IMR-90 (cell line): ENCODE measurements around the gene FAM83C.

Experiments used
- BHLHE40 ChIP-seq: fragments of 150-350 bp; IDR thresholded peaks from 2 replicates; pipeline ENCODE4 v1.6.1; 2016; ENCODE audit warnings: mild to moderate bottlenecking, low read depth, low read length
- CEBPB ChIP-seq: IDR thresholded peaks from 2 replicates; pipeline ENCODE4 v1.6.1; 2012; ENCODE audit warnings: low read depth, low read length, improper control_type of control experiment
- FOS ChIP-seq: fragments of 150-350 bp; IDR thresholded peaks from 2 replicates; pipeline ENCODE4 v1.6.1; 2016; ENCODE audit warnings: low read depth, low read length
- MAZ ChIP-seq: IDR thresholded peaks from 2 replicates; pipeline ENCODE4 v1.6.1; 2012; ENCODE audit warnings: low read depth, mild to moderate bottlenecking, low read length, improper control_type of control experiment, moderate library complexity, borderline replicate concordance
- MXI1 ChIP-seq: IDR thresholded peaks from 2 replicates; pipeline ENCODE4 v1.6.1; 2012; ENCODE audit warnings: low read depth, mild to moderate bottlenecking, low read length, moderate library complexity, borderline replicate concordance
- NFE2L2 ChIP-seq: fragments of 150-350 bp; IDR thresholded peaks from 2 replicates; pipeline ENCODE4 v1.6.1; 2016; ENCODE audit warnings: low read depth, mild to moderate bottlenecking, low read length
- POLR2A ChIP-seq: IDR thresholded peaks from 2 replicates; pipeline ENCODE4 v1.6.1; 2012; ENCODE audit warnings: mild to moderate bottlenecking, low read depth, low read length
- RAD21 ChIP-seq: IDR thresholded peaks from 2 replicates; pipeline ENCODE4 v1.6.1; 2012; ENCODE audit warnings: low read length, improper control_type of control experiment
- RCOR1 ChIP-seq: IDR thresholded peaks from 2 replicates; pipeline ENCODE4 v1.6.1; 2012; ENCODE audit warnings: mild to moderate bottlenecking, low read length, improper control_type of control experiment; ENCODE audit not compliant: insufficient replicate concordance
- RFX5 ChIP-seq: IDR thresholded peaks from 2 replicates; pipeline ENCODE4 v1.8.0; 2012; ENCODE audit warnings: low read depth, mild to moderate bottlenecking, low read length, moderate library complexity
- SMC3 ChIP-seq: fragments of 150-350 bp; IDR thresholded peaks from 2 replicates; pipeline ENCODE4 v1.6.1; 2016; ENCODE audit warnings: low read depth, mild to moderate bottlenecking, antibody characterized with exemption, low read length, moderate library complexity
- USF2 ChIP-seq: fragments of 150-350 bp; IDR thresholded peaks from 2 replicates; pipeline ENCODE4 v1.6.1; 2017; ENCODE audit warnings: mild to moderate bottlenecking, antibody characterized with exemption, low read length, low read depth
- TF ChIP-seq, protein P1 (sequence below): conservative IDR thresholded peaks from 2 replicates; pipeline ENCODE4 v1.5.1; 2012; ENCODE audit warnings: mild to moderate bottlenecking, low read depth, low read length, improper control_type of control experiment
- TF ChIP-seq, protein P2 (sequence below): fragments of 150-350 bp; IDR thresholded peaks from 2 replicates; pipeline ENCODE4 v1.6.1; 2016; ENCODE audit warnings: low read depth, mild to moderate bottlenecking, low read length, moderate library complexity, borderline replicate concordance

DNA sequence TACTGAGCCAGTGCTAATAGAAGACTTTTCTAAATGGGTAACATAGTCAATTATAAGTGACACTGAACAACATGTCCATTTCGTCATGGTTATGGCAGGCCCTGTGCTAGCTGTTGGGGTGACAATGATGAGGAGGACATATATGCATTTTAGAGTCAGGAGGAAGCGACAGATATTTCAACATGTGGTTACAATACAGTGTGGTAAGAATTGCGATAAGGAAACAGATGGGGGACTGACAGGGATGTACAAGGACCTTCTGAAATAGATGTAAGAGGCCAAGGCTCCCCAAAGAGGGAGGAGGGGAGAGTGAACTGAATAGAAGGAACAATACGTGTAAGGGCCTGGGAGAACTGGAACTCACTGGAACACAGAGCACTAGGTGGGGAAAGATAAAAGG, 54.1 kb downstream of the FAM83C start:
- TF ChIP-seq, protein P1, sequence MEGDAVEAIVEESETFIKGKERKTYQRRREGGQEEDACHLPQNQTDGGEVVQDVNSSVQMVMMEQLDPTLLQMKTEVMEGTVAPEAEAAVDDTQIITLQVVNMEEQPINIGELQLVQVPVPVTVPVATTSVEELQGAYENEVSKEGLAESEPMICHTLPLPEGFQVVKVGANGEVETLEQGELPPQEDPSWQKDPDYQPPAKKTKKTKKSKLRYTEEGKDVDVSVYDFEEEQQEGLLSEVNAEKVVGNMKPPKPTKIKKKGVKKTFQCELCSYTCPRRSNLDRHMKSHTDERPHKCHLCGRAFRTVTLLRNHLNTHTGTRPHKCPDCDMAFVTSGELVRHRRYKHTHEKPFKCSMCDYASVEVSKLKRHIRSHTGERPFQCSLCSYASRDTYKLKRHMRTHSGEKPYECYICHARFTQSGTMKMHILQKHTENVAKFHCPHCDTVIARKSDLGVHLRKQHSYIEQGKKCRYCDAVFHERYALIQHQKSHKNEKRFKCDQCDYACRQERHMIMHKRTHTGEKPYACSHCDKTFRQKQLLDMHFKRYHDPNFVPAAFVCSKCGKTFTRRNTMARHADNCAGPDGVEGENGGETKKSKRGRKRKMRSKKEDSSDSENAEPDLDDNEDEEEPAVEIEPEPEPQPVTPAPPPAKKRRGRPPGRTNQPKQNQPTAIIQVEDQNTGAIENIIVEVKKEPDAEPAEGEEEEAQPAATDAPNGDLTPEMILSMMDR = no peak
- no peak for TF ChIP-seq POLR2A
- TF ChIP-seq RCOR1 = no peak
- no peak for TF ChIP-seq MAZ
- TF ChIP-seq MXI1 = no peak
- TF ChIP-seq RAD21 = no peak
- TF ChIP-seq NFE2L2 = no peak
- TF ChIP-seq RFX5 = no peak
- TF ChIP-seq FOS = no peak
- TF ChIP-seq, protein P2, sequence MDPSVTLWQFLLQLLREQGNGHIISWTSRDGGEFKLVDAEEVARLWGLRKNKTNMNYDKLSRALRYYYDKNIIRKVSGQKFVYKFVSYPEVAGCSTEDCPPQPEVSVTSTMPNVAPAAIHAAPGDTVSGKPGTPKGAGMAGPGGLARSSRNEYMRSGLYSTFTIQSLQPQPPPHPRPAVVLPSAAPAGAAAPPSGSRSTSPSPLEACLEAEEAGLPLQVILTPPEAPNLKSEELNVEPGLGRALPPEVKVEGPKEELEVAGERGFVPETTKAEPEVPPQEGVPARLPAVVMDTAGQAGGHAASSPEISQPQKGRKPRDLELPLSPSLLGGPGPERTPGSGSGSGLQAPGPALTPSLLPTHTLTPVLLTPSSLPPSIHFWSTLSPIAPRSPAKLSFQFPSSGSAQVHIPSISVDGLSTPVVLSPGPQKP = no peak
- no peak for TF ChIP-seq USF2
- TF ChIP-seq SMC3 = no peak
- TF ChIP-seq CEBPB = no peak
- no peak for TF ChIP-seq BHLHE40
